ENCODE data around the gene MAPK6. TPM values are rescaled to one million over a fixed set of nuclear protein-coding genes. Genes with fewer than 3 reads are reported as not detected.

The MAPK6 gene
- total and polyA plus RNA-seq, 9 of the 15 experiments (the other 6 are each of a cell fraction or from before 2014, with no cell fraction given), result 28.5 to 97.1 (median 74.0) TPM

GRCh38 chr15:52019394-52020220 lies 588 bp downstream of the MAPK6 start (continued):
- TF ChIP-seq ZBTB33 (CRISPR knock-in tag; IDR thresholded peaks at IDR 0.05) (no peak), BRCA1 (IDR thresholded peaks at IDR 0.05) (no peak), BRCA1 (CRISPR knock-in tag; IDR thresholded peaks at IDR 0.05) (no peak), CEBPG (CRISPR knock-in tag; IDR thresholded peaks at IDR 0.05) (no peak; the same call in 1 of the 2 replicates), CEBPG (tag; conservative IDR thresholded peaks at IDR 0.05 in 1 of 2, IDR thresholded peaks at IDR 0.05 in 1 of 2) (no peak), RAD21 (CRISPR knock-in tag; conservative IDR thresholded peaks at IDR 0.05 in 1 of 2, IDR thresholded peaks at IDR 0.05 in 1 of 2) (peak in 1 of 2 experiments; percentile 19; a peak in 1 of 4 replicates), ZNF146 (CRISPR knock-in tag; IDR thresholded peaks at IDR 0.05; ENCODE audit: unreplicated experiment) (no peak), TFE3 (CRISPR knock-in tag; IDR thresholded peaks at IDR 0.05) (no peak), KLF16 (IDR thresholded peaks at IDR 0.05) (no peak), RBBP5 (IDR thresholded peaks at IDR 0.05; ENCODE audit: borderline replicate concordance, insufficient read depth, low read length, poor library complexity, severe bottlenecking) (peak; percentile 34), HDGF (IDR thresholded peaks at IDR 0.05) (no peak), XRCC4 (IDR thresholded peaks at IDR 0.05; ENCODE audit: extremely low read depth, insufficient read depth, insufficient read length) (no peak), ZNF277 (CRISPR knock-in tag; IDR thresholded peaks at IDR 0.05; ENCODE audit: borderline replicate concordance) (no peak), ZNF197 (CRISPR knock-in tag; IDR thresholded peaks at IDR 0.05; ENCODE audit: low read depth) (no peak), RBM22 (IDR thresholded peaks at IDR 0.05; ENCODE audit: low read depth, low read length, poor library complexity, severe bottlenecking) (no peak), ZC3H4 (CRISPR knock-in tag; IDR thresholded peaks at IDR 0.05; ENCODE audit: borderline replicate concordance) (0 out of 2 replicates have a peak, but pooled peaks have one; percentile 10), MTF1 (CRISPR knock-in tag; IDR thresholded peaks at IDR 0.05; ENCODE audit: borderline replicate concordance) (no peak), MBD1 (CRISPR knock-in tag; IDR thresholded peaks at IDR 0.05) (no peak), TCF15 (CRISPR knock-in tag; IDR thresholded peaks at IDR 0.05) (no peak), RCOR1 (IDR thresholded peaks at IDR 0.05; ENCODE audit: borderline replicate concordance in 1 of 2, low read depth in 2 of 2, low read length in 2 of 2) (peak in 1 of 2 experiments; percentile 61; a peak in 1 of 4 replicates)

Measured in K562 (cell line).